ENCODE measurements around the gene GCK. TPM values are rescaled to one million over a fixed set of nuclear protein-coding genes. Genes with fewer than 3 reads are reported as not detected.

The GCK gene
- total RNA-seq, 1 experiment from 2014 or later, result not detected

- no peaks in the 10 kb centered on the region for H3K36me3 Mint-ChIP-seq (ENCODE audit: insufficient read depth, unreplicated experiment)
- H3K4me1 Mint-ChIP-seq (ENCODE audit: low read depth, unreplicated experiment), result no peaks in the 10 kb centered on the region
- CTCF ChIA-PET, result no interaction called here
- no peak overlapping the region for H3K27ac Mint-ChIP-seq (ENCODE audit: unreplicated experiment)
- DNase-seq, result no peak
- no peak overlapping the region for H3K4me3 Mint-ChIP-seq (ENCODE audit: low read depth, unreplicated experiment)
- peaks cover 47% of the 10 kb centered on the region for H3K27me3 Mint-ChIP-seq (ENCODE audit: unreplicated experiment)
- BruUV-seq (replicated peaks), result no TSS peak
- intact Hi-C loops (cut with micrococcal nuclease; ENCODE audit: unreplicated experiment), result no loop called here
- TF ChIP-seq CTCF (IDR thresholded peaks at IDR 0.05; ENCODE audit: unreplicated experiment), result no peak
- H3K9me3 Mint-ChIP-seq (ENCODE audit: low read depth, unreplicated experiment), result no peaks in the 10 kb centered on the region
These were observed 35.3 kb downstream of the GCK start for GRCh38 chr7:44153948-44154335.

- peaks cover 50% of the 10 kb centered on the region for H3K27me3 Mint-ChIP-seq (ENCODE audit: unreplicated experiment)
- H3K4me3 Mint-ChIP-seq (ENCODE audit: low read depth, unreplicated experiment), result no peak overlapping the region
- H3K4me1 Mint-ChIP-seq (ENCODE audit: low read depth, unreplicated experiment), result no peaks in the 10 kb centered on the region
- no peak for TF ChIP-seq CTCF (IDR thresholded peaks at IDR 0.05; ENCODE audit: unreplicated experiment)
- CTCF ChIA-PET, result no interaction called here
- no peaks in the 10 kb centered on the region for H3K9me3 Mint-ChIP-seq (ENCODE audit: low read depth, unreplicated experiment)
- DNase-seq, result no peak
- no peak overlapping the region for H3K27ac Mint-ChIP-seq (ENCODE audit: unreplicated experiment)
- H3K36me3 Mint-ChIP-seq (ENCODE audit: insufficient read depth, unreplicated experiment), result no peaks in the 10 kb centered on the region
- intact Hi-C loops (cut with micrococcal nuclease; ENCODE audit: unreplicated experiment), result no loop called here
- no TSS peak for BruUV-seq (replicated peaks)
These were observed 36.0 kb downstream of the GCK start for GRCh38 chr7:44152971-44153947.

- Mint-ChIP-seq H3K27me3 (ENCODE audit: unreplicated experiment) (peaks cover 50% of the 10 kb centered on the region), H3K4me3 (ENCODE audit: low read depth, unreplicated experiment) (no peak overlapping the region), H3K9me3 (ENCODE audit: low read depth, unreplicated experiment) (no peaks in the 10 kb centered on the region), H3K36me3 (ENCODE audit: insufficient read depth, unreplicated experiment) (no peaks in the 10 kb centered on the region), H3K27ac (ENCODE audit: unreplicated experiment) (no peak overlapping the region), H3K4me1 (ENCODE audit: low read depth, unreplicated experiment) (no peaks in the 10 kb centered on the region)
- no peak for TF ChIP-seq CTCF (IDR thresholded peaks at IDR 0.05; ENCODE audit: unreplicated experiment)
- BruUV-seq (replicated peaks), result no TSS peak
- CTCF ChIA-PET, result interaction anchor here (1.5 kb wide), 1 partner anchor 49 kb away, joined by 4 read pairs; no protein-coding TSS in a partner anchor
- intact Hi-C loops (cut with micrococcal nuclease; ENCODE audit: unreplicated experiment), result no loop called here
- DNase-seq, result no peak
These were observed 37.3 kb downstream of the GCK start for GRCh38 chr7:44151956-44152355.

DNA sequence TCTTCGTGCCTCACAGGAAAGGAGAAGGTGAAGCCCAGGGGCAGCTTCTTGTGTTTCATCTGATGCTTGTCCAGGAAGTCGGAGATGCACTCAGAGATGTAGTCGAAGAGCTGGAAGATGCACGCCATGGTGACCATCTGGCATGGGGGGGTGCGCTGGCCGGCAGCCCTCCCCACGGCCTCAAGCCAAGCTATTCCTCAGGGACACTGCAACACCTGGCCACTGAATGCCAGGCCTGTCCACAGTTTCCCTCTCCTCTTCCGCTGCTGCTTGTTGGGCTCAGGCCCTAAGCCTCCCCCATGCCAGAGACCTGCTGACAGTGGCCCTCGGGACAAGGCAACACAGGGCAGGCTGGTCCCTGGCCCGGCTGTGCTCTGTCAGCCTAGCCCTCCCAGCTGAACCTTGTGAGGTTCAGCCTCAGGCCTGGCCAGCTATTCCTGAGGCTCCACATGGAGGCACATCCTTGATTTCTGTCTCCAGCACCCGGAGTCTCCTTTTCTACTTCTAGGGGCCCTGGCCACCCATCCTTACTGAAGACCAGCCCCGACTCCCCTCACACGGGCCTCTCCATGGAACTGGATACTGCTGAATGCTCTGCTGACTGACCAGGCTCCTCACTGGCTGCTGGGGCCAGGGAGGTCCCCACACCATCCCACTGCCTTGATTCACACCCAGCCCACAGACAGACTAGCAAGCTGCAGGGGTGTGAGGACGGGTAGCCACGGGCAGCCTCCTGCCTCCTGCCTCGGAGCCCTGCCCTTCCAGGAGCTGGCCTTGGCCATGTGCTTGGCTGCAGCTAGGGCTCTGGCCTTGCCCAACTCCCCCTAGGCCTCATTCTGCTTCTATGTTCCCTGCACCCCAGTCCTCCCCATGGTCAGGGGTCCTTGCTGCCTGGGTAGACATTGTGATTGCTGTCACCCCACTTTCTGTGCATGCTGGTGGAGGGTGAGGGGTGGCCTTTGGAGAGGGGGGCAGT, 38.0 kb downstream of the GCK start:
- DNase-seq, result no peak
- no peak for TF ChIP-seq CTCF (IDR thresholded peaks at IDR 0.05; ENCODE audit: unreplicated experiment)
- no TSS peak for BruUV-seq (replicated peaks)
- intact Hi-C loops (cut with micrococcal nuclease; ENCODE audit: unreplicated experiment), result no loop called here
- H3K9me3 Mint-ChIP-seq (ENCODE audit: low read depth, unreplicated experiment), result no peaks in the 10 kb centered on the region
- no peaks in the 10 kb centered on the region for H3K4me1 Mint-ChIP-seq (ENCODE audit: low read depth, unreplicated experiment)
- no peak overlapping the region for H3K27ac Mint-ChIP-seq (ENCODE audit: unreplicated experiment)
- no peak overlapping the region for H3K4me3 Mint-ChIP-seq (ENCODE audit: low read depth, unreplicated experiment)
- peaks cover 55% of the 10 kb centered on the region for H3K27me3 Mint-ChIP-seq (ENCODE audit: unreplicated experiment)
- CTCF ChIA-PET, result interaction anchor here (1.5 kb wide), 1 partner anchor 50 kb away, joined by 4 read pairs; no protein-coding TSS in a partner anchor
- no peaks in the 10 kb centered on the region for H3K36me3 Mint-ChIP-seq (ENCODE audit: insufficient read depth, unreplicated experiment)

Measured in Calu3 (cell line).